Measurements from ENCODE around the gene MBNL2. TPM values are rescaled to one million over a fixed set of nuclear protein-coding genes. Genes with fewer than 3 reads are reported as not detected.
"Not testable (repeated sequence)": the region's sequence is repeated elsewhere in the genome, so short reads cannot be mapped to it uniquely, and the experiment has no call there.

Gene MBNL2
- total RNA-seq, 1 donor from 2014 or later, result 71.8 TPM

DNA sequence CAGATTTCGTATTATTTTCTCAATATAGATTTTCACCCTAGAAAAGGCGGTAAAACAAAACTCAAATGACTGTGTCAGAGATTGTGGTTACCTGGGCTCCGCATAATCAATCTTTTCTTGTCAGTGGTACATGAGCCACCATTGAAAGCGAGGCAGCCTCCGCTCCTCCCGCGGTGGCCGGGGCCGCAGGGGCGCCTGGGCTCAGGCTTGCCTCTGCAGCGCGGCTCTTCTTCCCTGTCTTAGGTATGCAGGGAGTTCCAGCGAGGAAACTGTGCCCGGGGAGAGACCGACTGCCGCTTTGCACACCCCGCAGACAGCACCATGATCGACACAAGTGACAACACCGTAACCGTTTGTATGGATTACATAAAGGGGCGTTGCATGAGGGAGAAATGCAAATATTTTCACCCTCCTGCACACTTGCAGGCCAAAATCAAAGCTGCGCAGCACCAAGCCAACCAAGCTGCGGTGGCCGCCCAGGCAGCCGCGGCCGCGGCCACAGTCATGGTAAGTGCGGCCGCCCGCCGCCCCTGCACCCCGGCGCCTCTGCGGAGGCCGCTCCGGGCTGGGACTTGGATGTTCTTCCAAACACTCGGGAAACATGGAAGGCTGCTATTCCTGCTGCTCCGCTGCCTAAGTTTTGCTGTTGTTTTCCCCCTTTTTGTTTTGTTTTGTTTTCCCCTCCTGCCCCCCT is 124.6 kb downstream of the MBNL2 start:
- H3K4me3 Mint-ChIP-seq, result no peak overlapping the region
- TF ChIP-seq, protein P1, sequence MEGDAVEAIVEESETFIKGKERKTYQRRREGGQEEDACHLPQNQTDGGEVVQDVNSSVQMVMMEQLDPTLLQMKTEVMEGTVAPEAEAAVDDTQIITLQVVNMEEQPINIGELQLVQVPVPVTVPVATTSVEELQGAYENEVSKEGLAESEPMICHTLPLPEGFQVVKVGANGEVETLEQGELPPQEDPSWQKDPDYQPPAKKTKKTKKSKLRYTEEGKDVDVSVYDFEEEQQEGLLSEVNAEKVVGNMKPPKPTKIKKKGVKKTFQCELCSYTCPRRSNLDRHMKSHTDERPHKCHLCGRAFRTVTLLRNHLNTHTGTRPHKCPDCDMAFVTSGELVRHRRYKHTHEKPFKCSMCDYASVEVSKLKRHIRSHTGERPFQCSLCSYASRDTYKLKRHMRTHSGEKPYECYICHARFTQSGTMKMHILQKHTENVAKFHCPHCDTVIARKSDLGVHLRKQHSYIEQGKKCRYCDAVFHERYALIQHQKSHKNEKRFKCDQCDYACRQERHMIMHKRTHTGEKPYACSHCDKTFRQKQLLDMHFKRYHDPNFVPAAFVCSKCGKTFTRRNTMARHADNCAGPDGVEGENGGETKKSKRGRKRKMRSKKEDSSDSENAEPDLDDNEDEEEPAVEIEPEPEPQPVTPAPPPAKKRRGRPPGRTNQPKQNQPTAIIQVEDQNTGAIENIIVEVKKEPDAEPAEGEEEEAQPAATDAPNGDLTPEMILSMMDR (IDR thresholded peaks at IDR 0.05; ENCODE audit: unreplicated experiment), result no peak
- no peaks in the 10 kb centered on the region for H3K4me1 Mint-ChIP-seq
- no peaks in the 10 kb centered on the region for H3K27me3 Mint-ChIP-seq (ENCODE audit: low read depth)
- H3K9me3 Mint-ChIP-seq, result peaks cover 21% of the 10 kb centered on the region
- H3K36me3 Mint-ChIP-seq, result peaks cover 56% of the 10 kb centered on the region
- no peak for DNase-seq (ENCODE audit: low spot score in 2 of 2, unreplicated experiment in 2 of 2)
- no peak overlapping the region for H3K27ac Mint-ChIP-seq

DNA sequence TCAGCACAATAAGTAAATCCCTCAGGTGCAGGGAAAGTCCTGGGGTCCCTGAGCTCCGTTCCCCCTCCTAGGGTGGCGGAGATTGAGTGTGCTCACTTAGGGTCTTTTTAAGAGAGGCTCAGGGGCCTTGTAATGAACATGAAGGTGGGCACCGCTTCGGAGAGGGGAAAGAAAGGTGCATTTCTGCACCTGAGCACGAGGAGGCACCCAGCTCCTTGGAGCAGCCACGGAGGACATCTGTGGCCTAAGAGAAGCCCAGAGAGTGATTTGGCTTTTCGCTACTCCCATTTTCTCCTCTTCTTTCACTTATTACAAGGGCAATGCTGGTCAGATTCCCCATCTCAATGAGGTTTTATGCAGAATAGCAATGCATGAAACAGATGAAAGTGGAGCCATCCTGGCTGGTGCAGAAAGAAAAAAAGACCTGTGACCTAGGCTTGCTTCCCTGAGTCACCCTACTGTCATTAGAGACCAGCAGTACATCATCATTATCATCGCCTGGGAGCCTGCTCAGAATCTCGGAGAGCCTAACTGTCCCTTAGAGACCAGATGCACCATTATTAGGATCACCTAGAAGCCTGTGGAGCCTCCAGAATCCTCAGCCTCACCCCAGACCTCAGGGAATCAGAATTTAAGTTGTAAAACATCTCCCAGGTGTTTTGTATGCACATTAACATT is 125.3 kb downstream of the MBNL2 start:
- Mint-ChIP-seq H3K27ac (no peak overlapping the region), H3K9me3 (peaks cover 21% of the 10 kb centered on the region), H3K36me3 (peaks cover 60% of the 10 kb centered on the region), H3K27me3 (ENCODE audit: low read depth) (no peaks in the 10 kb centered on the region), H3K4me1 (no peaks in the 10 kb centered on the region), H3K4me3 (no peak overlapping the region)
- TF ChIP-seq, protein P1 (IDR thresholded peaks at IDR 0.05; ENCODE audit: unreplicated experiment), result no peak
- no peak for DNase-seq (ENCODE audit: low spot score in 2 of 2, unreplicated experiment in 2 of 2)

DNA sequence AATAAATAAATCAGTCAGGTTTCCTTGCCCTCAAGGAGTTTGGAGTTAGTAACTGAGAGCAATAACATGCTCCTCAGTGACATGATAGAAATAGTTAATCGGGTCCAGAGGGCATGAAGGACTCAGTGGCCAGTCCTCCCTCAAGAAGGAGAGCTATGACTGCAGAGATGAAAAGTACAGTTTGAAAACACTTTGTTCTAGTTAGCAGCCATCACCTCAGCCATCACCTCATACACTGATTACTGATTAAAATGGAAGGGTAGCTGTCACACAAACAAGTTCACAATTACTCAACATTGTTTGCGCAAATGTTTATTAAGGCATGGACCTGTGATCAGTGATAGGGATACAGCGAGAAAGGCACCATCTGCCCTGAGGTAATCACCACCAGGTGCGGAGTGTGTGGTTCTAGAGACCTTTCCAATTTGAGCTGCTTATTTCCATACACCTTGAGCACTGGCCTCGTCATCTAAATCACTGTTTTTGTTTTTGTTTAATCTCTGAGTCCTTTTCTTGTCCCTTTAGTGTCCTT is 126.5 kb downstream of the MBNL2 start:
- DNase-seq (ENCODE audit: low spot score in 2 of 2, unreplicated experiment in 2 of 2), result no peak
- no peaks in the 10 kb centered on the region for H3K27me3 Mint-ChIP-seq (ENCODE audit: low read depth)
- TF ChIP-seq, protein P1 (IDR thresholded peaks at IDR 0.05; ENCODE audit: unreplicated experiment), result no peak
- H3K27ac Mint-ChIP-seq, result no peak overlapping the region
- H3K9me3 Mint-ChIP-seq, result peaks cover 21% of the 10 kb centered on the region
- no peaks in the 10 kb centered on the region for H3K4me1 Mint-ChIP-seq
- peaks cover 59% of the 10 kb centered on the region for H3K36me3 Mint-ChIP-seq
- H3K4me3 Mint-ChIP-seq, result no peak overlapping the region

DNA sequence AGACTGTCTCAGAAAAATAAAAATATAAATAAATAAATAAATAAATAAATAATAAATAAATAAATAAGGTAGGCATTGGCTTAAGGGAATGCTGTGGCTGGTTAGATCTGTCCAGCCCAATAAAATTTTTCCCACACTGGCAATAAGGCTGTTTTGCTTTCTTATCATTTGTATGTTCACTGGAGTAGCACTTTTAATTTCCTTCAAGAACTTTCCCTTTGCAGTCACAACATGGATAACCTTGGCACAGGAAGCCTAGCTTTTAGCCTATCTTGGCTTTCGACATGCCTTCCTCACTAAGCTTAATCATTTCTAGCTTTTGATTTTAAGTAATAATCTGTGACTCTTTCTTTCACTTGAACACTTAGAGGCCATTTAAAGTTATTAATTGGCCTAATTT is 129.9 kb downstream of the MBNL2 start:
- not testable (repeated sequence) for H3K27ac Mint-ChIP-seq; H3K4me3 Mint-ChIP-seq; H3K27me3 Mint-ChIP-seq (ENCODE audit: low read depth); DNase-seq (ENCODE audit: low spot score in 2 of 2, unreplicated experiment in 2 of 2); H3K4me1 Mint-ChIP-seq
- Mint-ChIP-seq H3K36me3 (peaks cover 60% of the 10 kb centered on the region), H3K9me3 (peaks cover 21% of the 10 kb centered on the region)

DNA sequence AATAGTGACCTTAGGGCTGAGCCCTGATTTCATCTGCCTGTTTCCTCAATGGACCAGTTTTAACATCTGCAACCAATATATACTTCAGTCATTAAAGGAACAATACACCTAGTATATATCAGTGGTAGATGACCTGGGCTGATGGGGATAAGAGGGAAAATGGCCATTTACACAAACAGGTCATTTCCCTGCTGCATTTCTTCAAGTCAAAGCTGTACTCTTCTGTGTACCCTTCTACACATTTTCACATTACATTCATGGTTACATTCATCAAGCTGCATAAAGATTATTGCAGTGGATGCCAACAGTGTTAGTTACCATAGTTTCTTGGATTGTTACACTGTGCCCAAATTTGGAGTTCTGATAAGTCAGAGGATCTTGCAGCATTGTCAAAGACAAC is 130.7 kb downstream of the MBNL2 start:
- no peaks in the 10 kb centered on the region for H3K4me1 Mint-ChIP-seq
- no peaks in the 10 kb centered on the region for H3K27me3 Mint-ChIP-seq (ENCODE audit: low read depth)
- peaks cover 21% of the 10 kb centered on the region for H3K9me3 Mint-ChIP-seq
- H3K4me3 Mint-ChIP-seq, result no peak overlapping the region
- TF ChIP-seq, protein P1 (IDR thresholded peaks at IDR 0.05; ENCODE audit: unreplicated experiment), result no peak
- DNase-seq (ENCODE audit: low spot score in 2 of 2, unreplicated experiment in 2 of 2), result no peak
- no peak overlapping the region for H3K27ac Mint-ChIP-seq
- H3K36me3 Mint-ChIP-seq, result peaks cover 56% of the 10 kb centered on the region

All from mesothelial cell of epicardium (in vitro differentiated cells).